Measurements from ENCODE around the gene KLHL42. TPM values are rescaled to one million over a fixed set of nuclear protein-coding genes. Genes with fewer than 3 reads are reported as not detected.

KLHL42 gene
- total and polyA plus RNA-seq, 9 of the 15 experiments (the other 6 are each of a cell fraction or from before 2014, with no cell fraction given) = 1.5 to 11.8 (median 9.6) TPM

DNA sequence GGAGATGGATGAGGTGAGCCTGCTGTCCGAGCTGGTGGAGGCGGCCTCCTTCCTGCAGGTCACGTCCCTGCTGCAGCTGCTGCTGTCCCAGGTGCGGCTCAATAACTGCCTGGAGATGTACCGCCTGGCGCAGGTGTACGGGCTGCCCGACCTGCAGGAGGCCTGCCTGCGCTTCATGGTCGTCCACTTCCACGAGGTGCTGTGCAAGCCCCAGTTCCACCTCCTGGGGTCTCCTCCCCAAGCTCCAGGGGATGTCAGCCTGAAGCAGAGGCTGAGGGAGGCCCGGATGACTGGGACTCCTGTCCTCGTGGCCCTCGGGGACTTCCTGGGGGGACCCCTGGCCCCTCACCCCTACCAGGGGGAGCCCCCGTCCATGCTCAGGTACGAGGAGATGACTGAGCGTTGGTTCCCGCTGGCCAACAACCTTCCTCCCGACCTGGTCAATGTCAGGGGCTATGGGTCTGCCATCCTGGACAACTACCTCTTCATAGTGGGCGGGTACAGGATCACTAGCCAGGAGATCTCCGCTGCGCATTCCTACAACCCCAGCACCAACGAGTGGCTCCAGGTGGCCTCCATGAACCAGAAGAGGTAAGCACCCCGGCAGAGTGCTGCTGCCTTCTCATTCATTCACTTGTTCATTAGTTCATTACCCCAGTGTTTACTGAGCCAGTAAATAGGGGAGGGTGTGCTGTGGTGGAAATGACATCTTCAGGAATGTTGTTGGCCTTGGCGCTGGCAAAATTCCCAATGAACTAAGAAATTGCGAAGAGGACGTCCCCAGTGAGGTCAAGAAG is 777 bp downstream of the KLHL42 start (continued):
- TF ChIP-seq SNRNP70 (optimal IDR thresholded peaks at IDR 0.05; ENCODE audit: low read depth, low read length) = no peak
- TF ChIP-seq, protein P1, sequence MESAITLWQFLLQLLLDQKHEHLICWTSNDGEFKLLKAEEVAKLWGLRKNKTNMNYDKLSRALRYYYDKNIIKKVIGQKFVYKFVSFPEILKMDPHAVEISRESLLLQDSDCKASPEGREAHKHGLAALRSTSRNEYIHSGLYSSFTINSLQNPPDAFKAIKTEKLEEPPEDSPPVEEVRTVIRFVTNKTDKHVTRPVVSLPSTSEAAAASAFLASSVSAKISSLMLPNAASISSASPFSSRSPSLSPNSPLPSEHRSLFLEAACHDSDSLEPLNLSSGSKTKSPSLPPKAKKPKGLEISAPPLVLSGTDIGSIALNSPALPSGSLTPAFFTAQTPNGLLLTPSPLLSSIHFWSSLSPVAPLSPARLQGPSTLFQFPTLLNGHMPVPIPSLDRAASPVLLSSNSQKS (CRISPR knock-in tag; IDR thresholded peaks at IDR 0.05) = no peak
- TF ChIP-seq, protein P2, sequence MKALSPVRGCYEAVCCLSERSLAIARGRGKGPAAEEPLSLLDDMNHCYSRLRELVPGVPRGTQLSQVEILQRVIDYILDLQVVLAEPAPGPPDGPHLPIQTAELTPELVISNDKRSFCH (CRISPR knock-in tag; IDR thresholded peaks at IDR 0.05) = no peak
- TF ChIP-seq, protein P2 (tag; IDR thresholded peaks at IDR 0.05) = 0 out of 2 replicates have a peak, but pooled peaks have one; percentile 4
- TF ChIP-seq SRF (CRISPR knock-in tag; IDR thresholded peaks at IDR 0.05) = no peak
- TF ChIP-seq ZNF57 (CRISPR knock-in tag; IDR thresholded peaks at IDR 0.05) = no peak
- TF ChIP-seq ARID2 (IDR thresholded peaks at IDR 0.05) = no peak
- peak; percentile 88 for TF ChIP-seq ZNF24 (IDR thresholded peaks at IDR 0.05)
- no peak for TF ChIP-seq ZNF780A (CRISPR knock-in tag; IDR thresholded peaks at IDR 0.05)
- TF ChIP-seq ZNF507 (tag; conservative IDR thresholded peaks at IDR 0.05) = no peak
- TF ChIP-seq, protein P3, sequence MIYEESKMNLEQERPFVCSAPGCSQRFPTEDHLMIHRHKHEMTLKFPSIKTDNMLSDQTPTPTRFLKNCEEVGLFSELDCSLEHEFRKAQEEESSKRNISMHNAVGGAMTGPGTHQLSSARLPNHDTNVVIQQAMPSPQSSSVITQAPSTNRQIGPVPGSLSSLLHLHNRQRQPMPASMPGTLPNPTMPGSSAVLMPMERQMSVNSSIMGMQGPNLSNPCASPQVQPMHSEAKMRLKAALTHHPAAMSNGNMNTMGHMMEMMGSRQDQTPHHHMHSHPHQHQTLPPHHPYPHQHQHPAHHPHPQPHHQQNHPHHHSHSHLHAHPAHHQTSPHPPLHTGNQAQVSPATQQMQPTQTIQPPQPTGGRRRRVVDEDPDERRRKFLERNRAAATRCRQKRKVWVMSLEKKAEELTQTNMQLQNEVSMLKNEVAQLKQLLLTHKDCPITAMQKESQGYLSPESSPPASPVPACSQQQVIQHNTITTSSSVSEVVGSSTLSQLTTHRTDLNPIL (CRISPR knock-in tag; IDR thresholded peaks at IDR 0.05) = no peak
- no peak for TF ChIP-seq ZNF347 (CRISPR knock-in tag; IDR thresholded peaks at IDR 0.05; ENCODE audit: low read depth)
- no peak for TF ChIP-seq TAF7 (tag; IDR thresholded peaks at IDR 0.05)
- no peak for TF ChIP-seq SMC3 (conservative IDR thresholded peaks at IDR 0.05; ENCODE audit: insufficient read depth, low read depth, low read length)
- no peak for TF ChIP-seq CGGBP1 (CRISPR knock-in tag; IDR thresholded peaks at IDR 0.05)
- TF ChIP-seq, protein P4, sequence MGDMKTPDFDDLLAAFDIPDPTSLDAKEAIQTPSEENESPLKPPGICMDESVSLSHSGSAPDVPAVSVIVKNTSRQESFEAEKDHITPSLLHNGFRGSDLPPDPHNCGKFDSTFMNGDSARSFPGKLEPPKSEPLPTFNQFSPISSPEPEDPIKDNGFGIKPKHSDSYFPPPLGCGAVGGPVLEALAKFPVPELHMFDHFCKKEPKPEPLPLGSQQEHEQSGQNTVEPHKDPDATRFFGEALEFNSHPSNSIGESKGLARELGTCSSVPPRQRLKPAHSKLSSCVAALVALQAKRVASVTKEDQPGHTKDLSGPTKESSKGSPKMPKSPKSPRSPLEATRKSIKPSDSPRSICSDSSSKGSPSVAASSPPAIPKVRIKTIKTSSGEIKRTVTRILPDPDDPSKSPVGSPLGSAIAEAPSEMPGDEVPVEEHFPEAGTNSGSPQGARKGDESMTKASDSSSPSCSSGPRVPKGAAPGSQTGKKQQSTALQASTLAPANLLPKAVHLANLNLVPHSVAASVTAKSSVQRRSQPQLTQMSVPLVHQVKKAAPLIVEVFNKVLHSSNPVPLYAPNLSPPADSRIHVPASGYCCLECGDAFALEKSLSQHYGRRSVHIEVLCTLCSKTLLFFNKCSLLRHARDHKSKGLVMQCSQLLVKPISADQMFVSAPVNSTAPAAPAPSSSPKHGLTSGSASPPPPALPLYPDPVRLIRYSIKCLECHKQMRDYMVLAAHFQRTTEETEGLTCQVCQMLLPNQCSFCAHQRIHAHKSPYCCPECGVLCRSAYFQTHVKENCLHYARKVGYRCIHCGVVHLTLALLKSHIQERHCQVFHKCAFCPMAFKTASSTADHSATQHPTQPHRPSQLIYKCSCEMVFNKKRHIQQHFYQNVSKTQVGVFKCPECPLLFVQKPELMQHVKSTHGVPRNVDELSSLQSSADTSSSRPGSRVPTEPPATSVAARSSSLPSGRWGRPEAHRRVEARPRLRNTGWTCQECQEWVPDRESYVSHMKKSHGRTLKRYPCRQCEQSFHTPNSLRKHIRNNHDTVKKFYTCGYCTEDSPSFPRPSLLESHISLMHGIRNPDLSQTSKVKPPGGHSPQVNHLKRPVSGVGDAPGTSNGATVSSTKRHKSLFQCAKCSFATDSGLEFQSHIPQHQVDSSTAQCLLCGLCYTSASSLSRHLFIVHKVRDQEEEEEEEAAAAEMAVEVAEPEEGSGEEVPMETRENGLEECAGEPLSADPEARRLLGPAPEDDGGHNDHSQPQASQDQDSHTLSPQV (IDR thresholded peaks at IDR 0.05) = 0 out of 2 replicates have a peak, but pooled peaks have one; percentile 0
- no peak for TF ChIP-seq ZNF316 (IDR thresholded peaks at IDR 0.05)

All from K562 (cell line).